ENCODE results near the gene ARHGDIG. TPM values are rescaled to one million over a fixed set of nuclear protein-coding genes. Genes with fewer than 3 reads are reported as not detected.
"Not testable (repeated sequence)": the region's sequence is repeated elsewhere in the genome, so short reads cannot be mapped to it uniquely, and the experiment has no call there.

Gene ARHGDIG
- total RNA-seq, 1 donor from 2014 or later = 0.29 TPM

DNA sequence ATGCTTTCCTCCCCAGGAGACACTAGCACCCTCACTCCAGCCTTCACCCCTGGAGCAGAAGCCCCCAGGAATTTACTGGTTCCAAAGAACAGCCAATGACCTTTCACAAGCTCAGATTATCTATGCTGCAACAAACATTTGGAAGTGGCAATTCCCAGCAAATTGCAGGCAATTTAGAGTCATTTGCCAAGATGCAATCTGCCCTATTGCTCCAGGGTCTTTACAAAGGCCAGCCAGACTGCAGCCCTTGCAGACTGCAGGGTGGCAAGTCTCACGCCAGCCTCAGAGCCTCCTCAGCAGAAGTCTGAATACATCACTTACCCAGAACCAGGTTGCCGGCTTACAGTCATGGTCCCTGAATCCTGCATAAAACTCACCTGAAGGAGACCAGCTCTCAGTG, 50.4 kb downstream of the ARHGDIG start:
- TF ChIP-seq, protein P1, sequence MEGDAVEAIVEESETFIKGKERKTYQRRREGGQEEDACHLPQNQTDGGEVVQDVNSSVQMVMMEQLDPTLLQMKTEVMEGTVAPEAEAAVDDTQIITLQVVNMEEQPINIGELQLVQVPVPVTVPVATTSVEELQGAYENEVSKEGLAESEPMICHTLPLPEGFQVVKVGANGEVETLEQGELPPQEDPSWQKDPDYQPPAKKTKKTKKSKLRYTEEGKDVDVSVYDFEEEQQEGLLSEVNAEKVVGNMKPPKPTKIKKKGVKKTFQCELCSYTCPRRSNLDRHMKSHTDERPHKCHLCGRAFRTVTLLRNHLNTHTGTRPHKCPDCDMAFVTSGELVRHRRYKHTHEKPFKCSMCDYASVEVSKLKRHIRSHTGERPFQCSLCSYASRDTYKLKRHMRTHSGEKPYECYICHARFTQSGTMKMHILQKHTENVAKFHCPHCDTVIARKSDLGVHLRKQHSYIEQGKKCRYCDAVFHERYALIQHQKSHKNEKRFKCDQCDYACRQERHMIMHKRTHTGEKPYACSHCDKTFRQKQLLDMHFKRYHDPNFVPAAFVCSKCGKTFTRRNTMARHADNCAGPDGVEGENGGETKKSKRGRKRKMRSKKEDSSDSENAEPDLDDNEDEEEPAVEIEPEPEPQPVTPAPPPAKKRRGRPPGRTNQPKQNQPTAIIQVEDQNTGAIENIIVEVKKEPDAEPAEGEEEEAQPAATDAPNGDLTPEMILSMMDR (conservative IDR thresholded peaks at IDR 0.05; ENCODE audit: low read depth, low read length) = no peak
- no peak overlapping the region for H3K4me3 ChIP-seq (ENCODE audit: low read depth, low read length)
- DNase-seq (ENCODE audit: low read depth) = no peak

DNA sequence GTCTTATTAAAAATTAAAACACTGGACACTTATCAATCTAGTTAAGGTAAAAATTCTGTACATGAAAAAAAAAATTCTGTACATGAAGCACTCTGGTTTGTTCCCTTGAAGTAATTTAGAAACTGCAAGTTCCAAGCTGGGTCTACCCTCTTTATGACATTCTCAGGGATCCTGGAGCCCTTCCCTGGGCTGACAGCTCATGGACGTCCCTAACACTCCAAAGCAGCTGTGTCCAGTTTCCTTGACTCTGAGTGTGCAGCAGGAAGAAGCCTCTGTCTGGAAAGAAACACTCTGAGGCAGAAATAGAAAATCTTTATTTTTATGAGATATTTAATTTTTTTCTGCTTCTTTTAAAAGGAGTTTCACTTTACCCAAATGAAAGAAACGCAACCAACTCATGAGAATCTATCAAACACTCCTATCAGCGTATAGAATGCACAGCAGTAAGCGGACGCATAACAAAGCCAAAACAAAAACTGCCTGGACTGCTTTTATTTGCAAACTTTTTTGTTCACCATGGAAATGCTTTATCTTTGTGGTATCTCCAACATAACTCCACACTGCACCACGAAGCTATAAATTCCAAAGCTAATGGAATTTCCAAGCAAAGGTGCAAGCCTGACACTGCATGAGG, 50.9 kb downstream of the ARHGDIG start:
- DNase-seq (ENCODE audit: low read depth) = not testable (repeated sequence)

More for the DNA sequence above, 50.9 kb downstream of the ARHGDIG start:
- H3K4me3 ChIP-seq (ENCODE audit: low read depth, low read length) = not testable (repeated sequence)

Other genes starting within 250 kb of the ARHGDIG start
- 9.4 and 23.7 TPM in 2 replicates for gene POLR3K, start 227.0 kb upstream of the ARHGDIG start, total RNA-seq
- 53.9 and 78.1 TPM in 2 replicates for gene SNRNP25, start 226.8 kb upstream of the ARHGDIG start, total RNA-seq
- gene RHBDF1, start 208.0 kb upstream of the ARHGDIG start, total RNA-seq = 17.5 and 21.2 TPM in 2 replicates
- gene MPG, start 202.4 kb upstream of the ARHGDIG start, total RNA-seq = 92.8 and 223 TPM in 2 replicates
- gene NPRL3, start 141.9 kb upstream of the ARHGDIG start, total RNA-seq = 12.2 and 14.4 TPM in 2 replicates
- gene HBZ, start 127.9 kb upstream of the ARHGDIG start, total RNA-seq = not detected in 2 replicates
- not detected in 2 replicates for gene HBM, start 114.6 kb upstream of the ARHGDIG start, total RNA-seq
- not detected in 2 replicates for gene HBA2, start 107.7 kb upstream of the ARHGDIG start, total RNA-seq
- gene HBA1, start 103.9 kb upstream of the ARHGDIG start, total RNA-seq = not detected in 2 replicates
- gene HBQ1, start 100.1 kb upstream of the ARHGDIG start, total RNA-seq = 1.5 and 12.1 TPM in 2 replicates
- 49.3 and 77.6 TPM in 2 replicates for gene LUC7L, start 51.1 kb upstream of the ARHGDIG start, total RNA-seq
- 67.3 and 87.6 TPM in 2 replicates for gene FAM234A, start 45.8 kb upstream of the ARHGDIG start, total RNA-seq
- 1.0 TPM in 1 of 2 replicates, not detected in the other for gene RGS11, start 4.6 kb upstream of the ARHGDIG start, total RNA-seq
- not detected in 2 replicates for gene PDIA2, start 2.6 kb downstream of the ARHGDIG start, total RNA-seq
- 33.9 and 36.0 TPM in 2 replicates for gene AXIN1, start 72.1 kb downstream of the ARHGDIG start, total RNA-seq
- gene MRPL28, start 89.9 kb downstream of the ARHGDIG start, total RNA-seq = 188 and 253 TPM in 2 replicates
- gene PGAP6, start 101.4 kb downstream of the ARHGDIG start, total RNA-seq = 69.3 and 87.2 TPM in 2 replicates
- 82.3 and 93.2 TPM in 2 replicates for gene NME4, start 116.6 kb downstream of the ARHGDIG start, total RNA-seq
- 12.9 and 20.8 TPM in 2 replicates for gene DECR2, start 121.3 kb downstream of the ARHGDIG start, total RNA-seq
- 26.6 and 29.1 TPM in 2 replicates for gene RAB11FIP3, start 145.1 kb downstream of the ARHGDIG start, total RNA-seq
- gene CAPN15, start 247.1 kb downstream of the ARHGDIG start, total RNA-seq = 54.4 and 75.1 TPM in 2 replicates